ENCODE data around the gene C19orf38.
"Not testable (repeated sequence)": the region's sequence is repeated elsewhere in the genome, so short reads cannot be mapped to it uniquely, and the experiment has no call there.

The C19orf38 gene

DNA sequence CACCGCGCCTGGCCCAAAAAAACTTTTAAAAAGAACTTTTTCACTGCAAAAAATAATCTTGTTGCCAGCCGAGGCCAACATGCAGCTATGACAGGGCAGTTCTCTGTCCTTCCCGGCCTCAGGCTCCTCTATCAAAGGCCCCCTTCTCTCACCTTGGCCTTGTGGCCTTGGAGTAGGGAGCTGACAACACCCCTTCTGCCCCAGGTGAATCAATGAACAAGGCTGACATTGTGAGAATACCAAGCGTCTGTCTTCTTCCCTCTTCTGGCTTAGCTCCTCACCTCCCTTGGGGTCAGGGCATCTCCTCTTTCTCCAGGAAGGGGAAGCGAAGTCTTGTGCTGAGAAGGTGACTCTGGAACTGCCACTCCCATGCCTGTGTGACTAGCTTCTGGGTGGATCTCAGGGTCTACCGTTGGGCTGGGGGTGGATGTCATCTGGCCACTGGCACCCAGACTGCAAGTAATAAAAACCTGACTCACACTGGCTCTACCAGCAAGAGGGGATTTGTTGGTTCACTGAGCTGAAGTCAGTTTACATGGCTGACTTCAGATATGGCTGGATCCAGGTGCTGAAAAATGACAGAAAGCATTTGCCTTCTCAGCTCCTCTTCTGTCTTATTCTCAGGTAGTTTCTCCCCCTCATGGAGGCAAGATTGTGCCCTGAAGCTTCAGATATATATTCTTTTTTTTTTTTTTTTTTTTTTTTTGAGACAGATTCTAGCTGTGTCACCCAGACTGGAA, 6.3 kb downstream of the C19orf38 start:
- Histone ChIP-seq H3K4ac (ENCODE audit: low read depth in 1 of 2, low read length in 2 of 2) (no peak overlapping the region), H2BK15ac (ENCODE audit: low read depth, poor library complexity, severe bottlenecking) (no peak overlapping the region), H4K91ac (ENCODE audit: low read length) (no peak overlapping the region), H2BK5ac (ENCODE audit: low read depth, low read length, poor library complexity, severe bottlenecking) (no peak overlapping the region), H2BK12ac (ENCODE audit: low read length in 2 of 2) (no peak overlapping the region), H4K8ac (ENCODE audit: low read length) (no peak overlapping the region), H3K18ac (ENCODE audit: low read depth in 1 of 2, low read length in 2 of 2) (no peak overlapping the region), H3K4me1 (ENCODE audit: control insufficient read depth, insufficient read depth, low read depth, low read length) (no peaks in the 10 kb centered on the region), H3K79me1 (replicated peaks; ENCODE audit: low read length, poor library complexity, severe bottlenecking) (no peaks in the 10 kb centered on the region), H3K14ac (ENCODE audit: low read length in 2 of 2) (no peak overlapping the region), H3K4me3 (ENCODE audit: insufficient read depth in 1 of 2, low read depth in 1 of 2, low read length in 2 of 2) (no peak overlapping the region), H2AFZ (ENCODE audit: low read depth, low read length) (no peak overlapping the region), H3K36me3 (ENCODE audit: control insufficient read depth in 1 of 2, insufficient read depth in 2 of 2, low read depth in 1 of 2, low read length in 2 of 2) (no peaks in the 10 kb centered on the region), H2AK5ac (ENCODE audit: low read length, severe bottlenecking) (peak overlapping the region; percentile 4), H3K23ac (ENCODE audit: low read length in 2 of 2) (no peak overlapping the region), H3K4me2 (ENCODE audit: low read length, poor library complexity, severe bottlenecking) (no peak overlapping the region), H2BK120ac (ENCODE audit: low read depth, low read length) (no peak overlapping the region), H3K27ac (ENCODE audit: low read length, poor library complexity, severe bottlenecking) (no peak overlapping the region), H3K9ac (ENCODE audit: low read length) (no peak overlapping the region), H3K9me3 (ENCODE audit: control insufficient read depth, low read length) (no peaks in the 10 kb centered on the region), H3K27me3 (ENCODE audit: control insufficient read depth in 1 of 2, insufficient read depth in 1 of 2, low read length in 2 of 2) (no peaks in the 10 kb centered on the region)
- WGBS = 89% methylated on average over 6 of the region's 7 CpGs
- no peak for DNase-seq

DNA sequence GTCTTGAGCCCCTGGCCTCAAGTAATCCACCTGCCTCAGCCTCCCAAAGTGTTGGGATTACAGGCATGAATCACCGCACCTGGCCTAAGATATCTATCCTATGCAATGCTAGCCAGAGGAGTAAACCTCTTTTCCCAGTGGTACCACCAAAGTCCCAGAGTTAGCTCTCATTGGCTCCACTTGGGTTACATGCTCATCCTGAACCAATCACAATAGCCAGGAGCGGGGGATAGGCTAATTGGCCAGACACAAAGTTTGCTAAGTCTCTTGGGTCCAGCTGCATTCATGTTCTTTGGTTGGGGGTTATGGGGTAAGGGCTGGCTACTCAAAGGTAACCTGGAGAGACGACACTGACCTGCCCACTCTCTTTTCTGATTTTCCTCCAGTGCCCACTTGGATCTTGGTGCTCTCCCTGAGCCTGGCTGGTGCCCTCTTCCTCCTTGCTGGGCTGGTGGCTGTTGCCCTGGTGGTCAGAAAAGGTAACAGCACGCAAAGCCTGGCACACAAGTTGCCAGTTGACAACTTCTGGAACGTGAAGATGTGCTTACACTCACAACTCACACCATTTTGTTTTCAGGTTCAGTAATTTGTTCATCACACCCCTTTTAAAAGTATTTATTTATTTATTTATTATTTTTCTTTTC, 7.8 kb downstream of the C19orf38 start:
- Histone ChIP-seq H3K4me1 (ENCODE audit: control insufficient read depth, insufficient read depth, low read depth, low read length) (no peaks in the 10 kb centered on the region), H4K8ac (ENCODE audit: low read length) (no peak overlapping the region), H3K18ac (ENCODE audit: low read depth in 1 of 2, low read length in 2 of 2) (no peak overlapping the region), H3K9me3 (ENCODE audit: control insufficient read depth, low read length) (no peaks in the 10 kb centered on the region), H2BK15ac (ENCODE audit: low read depth, poor library complexity, severe bottlenecking) (no peak overlapping the region), H3K36me3 (ENCODE audit: control insufficient read depth in 1 of 2, insufficient read depth in 2 of 2, low read depth in 1 of 2, low read length in 2 of 2) (no peaks in the 10 kb centered on the region), H3K14ac (ENCODE audit: low read length in 2 of 2) (no peak overlapping the region), H2BK5ac (ENCODE audit: low read depth, low read length, poor library complexity, severe bottlenecking) (no peak overlapping the region), H3K23ac (ENCODE audit: low read length in 2 of 2) (no peak overlapping the region), H3K9ac (ENCODE audit: low read length) (no peak overlapping the region), H2AFZ (ENCODE audit: low read depth, low read length) (no peak overlapping the region), H4K91ac (ENCODE audit: low read length) (no peak overlapping the region), H3K4ac (ENCODE audit: low read depth in 1 of 2, low read length in 2 of 2) (no peak overlapping the region), H2AK5ac (ENCODE audit: low read length, severe bottlenecking) (no peak overlapping the region), H3K4me2 (ENCODE audit: low read length, poor library complexity, severe bottlenecking) (no peak overlapping the region), H3K79me1 (replicated peaks; ENCODE audit: low read length, poor library complexity, severe bottlenecking) (no peaks in the 10 kb centered on the region), H3K27ac (ENCODE audit: low read length, poor library complexity, severe bottlenecking) (no peak overlapping the region), H2BK120ac (ENCODE audit: low read depth, low read length) (no peak overlapping the region), H3K27me3 (ENCODE audit: control insufficient read depth in 1 of 2, insufficient read depth in 1 of 2, low read length in 2 of 2) (no peaks in the 10 kb centered on the region), H3K4me3 (ENCODE audit: insufficient read depth in 1 of 2, low read depth in 1 of 2, low read length in 2 of 2) (no peak overlapping the region), H2BK12ac (ENCODE audit: low read length in 2 of 2) (no peak overlapping the region)
- 69% methylated on average over 5 of the region's 5 CpGs for WGBS
- no peak for DNase-seq

DNA sequence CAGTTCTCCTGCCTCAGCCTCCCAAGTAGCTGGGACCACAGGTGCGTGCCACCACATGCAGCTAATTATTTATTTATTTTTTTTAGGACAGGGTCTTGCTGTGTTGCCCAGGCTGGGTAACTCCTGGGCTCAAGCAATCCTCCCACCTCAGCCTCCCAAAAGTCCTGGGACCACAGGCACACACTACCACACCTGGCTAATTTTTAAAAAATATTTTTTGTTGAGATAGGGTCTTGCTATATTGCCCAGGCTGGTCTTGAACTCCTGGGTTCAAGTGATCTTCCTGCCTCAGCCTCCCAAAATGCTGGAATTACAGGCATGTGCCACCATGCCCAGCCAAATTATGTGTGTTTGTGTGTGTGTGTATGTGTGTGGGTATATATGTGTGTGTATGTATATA, 8.7 kb downstream of the C19orf38 start:
- H4K91ac ChIP-seq (ENCODE audit: low read length); H3K9me3 ChIP-seq (ENCODE audit: control insufficient read depth, low read length); H3K9ac ChIP-seq (ENCODE audit: low read length); H2BK15ac ChIP-seq (ENCODE audit: low read depth, poor library complexity, severe bottlenecking); H3K4me2 ChIP-seq (ENCODE audit: low read length, poor library complexity, severe bottlenecking); DNase-seq; H2BK5ac ChIP-seq (ENCODE audit: low read depth, low read length, poor library complexity, severe bottlenecking); H3K23ac ChIP-seq (ENCODE audit: low read length in 2 of 2); H3K14ac ChIP-seq (ENCODE audit: low read length in 2 of 2); H2BK12ac ChIP-seq (ENCODE audit: low read length in 2 of 2); H3K4me3 ChIP-seq (ENCODE audit: insufficient read depth in 1 of 2, low read depth in 1 of 2, low read length in 2 of 2); H3K27ac ChIP-seq (ENCODE audit: low read length, poor library complexity, severe bottlenecking); H2BK120ac ChIP-seq (ENCODE audit: low read depth, low read length); H3K79me1 ChIP-seq (replicated peaks; ENCODE audit: low read length, poor library complexity, severe bottlenecking); H2AFZ ChIP-seq (ENCODE audit: low read depth, low read length); H3K36me3 ChIP-seq (ENCODE audit: control insufficient read depth in 1 of 2, insufficient read depth in 2 of 2, low read depth in 1 of 2, low read length in 2 of 2); H3K4me1 ChIP-seq (ENCODE audit: control insufficient read depth, insufficient read depth, low read depth, low read length); H3K4ac ChIP-seq (ENCODE audit: low read depth in 1 of 2, low read length in 2 of 2); H3K27me3 ChIP-seq (ENCODE audit: control insufficient read depth in 1 of 2, insufficient read depth in 1 of 2, low read length in 2 of 2); H4K8ac ChIP-seq (ENCODE audit: low read length); H2AK5ac ChIP-seq (ENCODE audit: low read length, severe bottlenecking); H3K18ac ChIP-seq (ENCODE audit: low read depth in 1 of 2, low read length in 2 of 2): not testable (repeated sequence)
- WGBS = no CpG with 5 or more reads among the region's 1 CpG

DNA sequence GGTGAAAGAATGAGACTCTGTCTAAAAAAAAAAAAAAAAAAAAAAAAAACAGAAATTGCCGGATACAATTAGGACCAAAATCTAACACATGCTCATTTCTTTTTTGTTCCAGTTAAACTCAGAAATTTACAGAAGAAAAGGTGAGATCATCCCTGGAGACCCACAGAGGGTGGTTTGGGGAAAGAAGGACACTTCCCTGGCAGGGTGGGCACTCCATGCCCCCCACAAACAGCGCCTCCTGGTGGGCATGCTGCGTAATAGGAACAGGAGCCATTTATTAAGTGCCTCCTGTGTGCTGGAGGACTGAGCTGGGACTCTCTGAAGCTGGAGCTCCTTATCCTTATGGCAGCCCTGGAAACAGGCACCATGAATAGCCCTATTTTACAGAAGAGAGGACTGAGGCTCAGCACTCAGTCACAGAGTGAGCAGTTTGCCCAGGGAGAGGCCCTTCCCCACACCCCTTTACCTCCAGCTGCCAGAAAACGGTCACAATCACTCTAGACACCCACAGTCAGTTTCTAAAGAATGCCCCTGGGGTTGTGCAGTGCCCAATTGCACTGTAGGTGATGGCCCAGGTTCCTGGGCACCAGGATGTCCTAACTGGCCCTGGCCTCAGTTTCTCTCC, 10.1 kb downstream of the C19orf38 start:
- no peak overlapping the region for H3K4me3 ChIP-seq (ENCODE audit: insufficient read depth in 1 of 2, low read depth in 1 of 2, low read length in 2 of 2)
- peak overlapping the region; percentile 33 for H3K9ac ChIP-seq (ENCODE audit: low read length)
- no peaks in the 10 kb centered on the region for H3K27me3 ChIP-seq (ENCODE audit: control insufficient read depth in 1 of 2, insufficient read depth in 1 of 2, low read length in 2 of 2)
- no peak overlapping the region for H4K8ac ChIP-seq (ENCODE audit: low read length)
- peaks cover 5% of the 10 kb centered on the region for H3K4me1 ChIP-seq (ENCODE audit: control insufficient read depth, insufficient read depth, low read depth, low read length)
- no peak overlapping the region for H4K91ac ChIP-seq (ENCODE audit: low read length)
- H3K4me2 ChIP-seq (ENCODE audit: low read length, poor library complexity, severe bottlenecking) = no peak overlapping the region
- H3K36me3 ChIP-seq (ENCODE audit: control insufficient read depth in 1 of 2, insufficient read depth in 2 of 2, low read depth in 1 of 2, low read length in 2 of 2) = no peaks in the 10 kb centered on the region
- no peak overlapping the region for H3K27ac ChIP-seq (ENCODE audit: low read length, poor library complexity, severe bottlenecking)
- peak overlapping the region in 1 of 2 experiments; percentile 42 for H2BK12ac ChIP-seq (ENCODE audit: low read length in 2 of 2)
- H3K14ac ChIP-seq (ENCODE audit: low read length in 2 of 2) = no peak overlapping the region
- no peaks in the 10 kb centered on the region for H3K9me3 ChIP-seq (ENCODE audit: control insufficient read depth, low read length)
- H3K18ac ChIP-seq (ENCODE audit: low read depth in 1 of 2, low read length in 2 of 2) = no peak overlapping the region
- H3K23ac ChIP-seq (ENCODE audit: low read length in 2 of 2) = no peak overlapping the region
- peak overlapping the region; percentile 61 for H2AFZ ChIP-seq (ENCODE audit: low read depth, low read length)
- WGBS = 33% methylated on average over 3 of the region's 4 CpGs
- no peak overlapping the region for H2AK5ac ChIP-seq (ENCODE audit: low read length, severe bottlenecking)
- peak; percentile 39 for DNase-seq
- H2BK120ac ChIP-seq (ENCODE audit: low read depth, low read length) = no peak overlapping the region
- H2BK15ac ChIP-seq (ENCODE audit: low read depth, poor library complexity, severe bottlenecking) = no peak overlapping the region
- H3K4ac ChIP-seq (ENCODE audit: low read depth in 1 of 2, low read length in 2 of 2) = no peak overlapping the region
- no peaks in the 10 kb centered on the region for H3K79me1 ChIP-seq (replicated peaks; ENCODE audit: low read length, poor library complexity, severe bottlenecking)
- H2BK5ac ChIP-seq (ENCODE audit: low read depth, low read length, poor library complexity, severe bottlenecking) = no peak overlapping the region

All from mesenchymal stem cell (in vitro differentiated cells and primary cell).